Mesothelial cell of epicardium (in vitro differentiated cells): Measurements from ENCODE around the gene KRTAP4-11. TPM values are rescaled to one million over a fixed set of nuclear protein-coding genes. Genes with fewer than 3 reads are reported as not detected.
"Not testable (repeated sequence)": the region's sequence is repeated elsewhere in the genome, so short reads cannot be mapped to it uniquely, and the experiment has no call there.

ENCODE experiments used
- DNase-seq, 2 experiments: peaks; one replicate each; pipeline ENCODE4 v3.0.0; 2021; ENCODE audit warnings: low spot score in 2 of 2; ENCODE audit not compliant: unreplicated experiment in 2 of 2
- H3K27ac Mint-ChIP-seq: 2 replicates; pipeline ENCODE4 v1.8.0; 2021; ENCODE audit warnings: mixed read lengths
- H3K27me3 Mint-ChIP-seq: 2 replicates; pipeline ENCODE4 v1.8.0; 2021; ENCODE audit warnings: low read depth, mixed read lengths
- H3K36me3 Mint-ChIP-seq: 2 replicates; pipeline ENCODE4 v1.8.0; 2021; ENCODE audit warnings: mixed read lengths
- H3K4me1 Mint-ChIP-seq: 2 replicates; pipeline ENCODE4 v1.8.0; 2021; ENCODE audit warnings: mixed read lengths
- H3K4me3 Mint-ChIP-seq: 2 replicates; pipeline ENCODE4 v1.8.0; 2021; ENCODE audit warnings: mild to moderate bottlenecking, moderate library complexity, mixed read lengths
- H3K9me3 Mint-ChIP-seq: 2 replicates; pipeline ENCODE4 v1.8.0; 2021; ENCODE audit warnings: mixed read lengths
- CTCF ChIP-seq: fragments of 200-600 bp; sonication (generic); IDR thresholded peaks from one replicate; pipeline ENCODE4 v1.5.0; 2021; ENCODE audit warnings: antibody characterized with exemption; ENCODE audit not compliant: unreplicated experiment
- total RNA-seq: library from RNA; stranded (reverse); gene quantifications from 3 replicates; pipeline ENCODE4 v1.2.1, GENCODE V29; 2021

The KRTAP4-11 gene
- total RNA-seq, 1 donor from 2014 or later: not detected

GRCh38 chr17:41141361-41141760, 23.2 kb upstream of the KRTAP4-11 start:
- no peak for DNase-seq
- H3K4me1 Mint-ChIP-seq: peaks cover 10% of the 10 kb centered on the region
- H3K4me3 Mint-ChIP-seq: no peak overlapping the region
- no peaks in the 10 kb centered on the region for H3K27me3 Mint-ChIP-seq
- H3K9me3 Mint-ChIP-seq: peaks cover 58% of the 10 kb centered on the region
- H3K27ac Mint-ChIP-seq: no peak overlapping the region
- no peak for TF ChIP-seq CTCF
- peaks cover 29% of the 10 kb centered on the region for H3K36me3 Mint-ChIP-seq

GRCh38 chr17:41140360-41141131, 22.4 kb upstream of the KRTAP4-11 start, which contains the start of gene KRTAP4-6:
TSS of gene KRTAP4-6 (minus strand) at chr17:41140544. CDS start at chr17:41140487, 57 bp downstream.
- peaks cover 29% of the 10 kb centered on the region for H3K36me3 Mint-ChIP-seq
- H3K9me3 Mint-ChIP-seq: peaks cover 64% of the 10 kb centered on the region
- TF ChIP-seq CTCF: no peak
- no peaks in the 10 kb centered on the region for H3K27me3 Mint-ChIP-seq
- peaks cover 4% of the 10 kb centered on the region for H3K4me1 Mint-ChIP-seq
- no peak for DNase-seq
- H3K4me3 Mint-ChIP-seq: no peak within 1 kb of the TSS
- H3K27ac Mint-ChIP-seq: no peak within 1 kb of the TSS

GRCh38 chr17:41139865-41140264, 21.7 kb upstream of the KRTAP4-11 start:
- not testable (repeated sequence) for H3K4me1 Mint-ChIP-seq, DNase-seq, H3K4me3 Mint-ChIP-seq, H3K27ac Mint-ChIP-seq, H3K27me3 Mint-ChIP-seq
- H3K36me3 Mint-ChIP-seq: peaks cover 27% of the 10 kb centered on the region
- peaks cover 64% of the 10 kb centered on the region for H3K9me3 Mint-ChIP-seq

- DNase-seq: no peak
- H3K27ac Mint-ChIP-seq: peak overlapping the region; percentile 63
- H3K36me3 Mint-ChIP-seq: peaks cover 9% of the 10 kb centered on the region
- H3K27me3 Mint-ChIP-seq: no peaks in the 10 kb centered on the region
- no peak for TF ChIP-seq CTCF
- H3K4me3 Mint-ChIP-seq: no peak overlapping the region
- peaks cover 37% of the 10 kb centered on the region for H3K9me3 Mint-ChIP-seq
- no peaks in the 10 kb centered on the region for H3K4me1 Mint-ChIP-seq
Measured at GRCh38 chr17:41133880-41134735, 15.9 kb upstream of the KRTAP4-11 start.

- no peak overlapping the region for H3K27ac Mint-ChIP-seq
Measured at GRCh38 chr17:41131979-41132378, 13.8 kb upstream of the KRTAP4-11 start.

More at GRCh38 chr17:41131979-41132378, 13.8 kb upstream of the KRTAP4-11 start:
- H3K4me1 Mint-ChIP-seq: no peaks in the 10 kb centered on the region
- H3K4me3 Mint-ChIP-seq: no peak overlapping the region
- TF ChIP-seq CTCF: no peak
- H3K27me3 Mint-ChIP-seq: no peaks in the 10 kb centered on the region
- peaks cover 27% of the 10 kb centered on the region for H3K9me3 Mint-ChIP-seq
- H3K36me3 Mint-ChIP-seq: peaks cover 3% of the 10 kb centered on the region
- no peak for DNase-seq
